Neural cell (in vitro differentiated cells): Measurements from ENCODE around the gene TIAL1.

Experiments
- EP300 ChIP-seq: fragments of 450-650 bp; conservative IDR thresholded peaks from 2 replicates; pipeline ENCODE4 v1.6.1; 2014; ENCODE audit warnings: antibody characterized with exemption, mild to moderate bottlenecking, moderate library complexity; ENCODE audit not compliant: poor library complexity, severe bottlenecking
- EZH2 ChIP-seq: fragments of 200-600, 300-800 bp; shearing (Covaris generic), sonication (generic); IDR thresholded peaks from 2 replicates; pipeline ENCODE4 v1.6.1; 2014; ENCODE audit warnings: antibody characterized with exemption, low read length, borderline replicate concordance, mild to moderate bottlenecking; ENCODE audit not compliant: insufficient read depth, poor library complexity, severe bottlenecking
- MXI1 ChIP-seq: fragments of 450-650 bp; conservative IDR thresholded peaks from 2 replicates; pipeline ENCODE4 v1.6.1; 2014; ENCODE audit warnings: antibody characterized with exemption, mild to moderate bottlenecking; ENCODE audit not compliant: poor library complexity, severe bottlenecking
- POLR2AphosphoS5 ChIP-seq: IDR thresholded peaks from 2 replicates; pipeline ENCODE4 v1.6.1; 2012
- RAD21 ChIP-seq: fragments of 450-650 bp; conservative IDR thresholded peaks from 2 replicates; pipeline ENCODE4 v1.6.1; 2014; ENCODE audit warnings: antibody characterized with exemption, mild to moderate bottlenecking, moderate library complexity
- TAF1 ChIP-seq: IDR thresholded peaks from 2 replicates; pipeline ENCODE4 v1.6.1; 2012; ENCODE audit warnings: low read depth
- TF ChIP-seq, protein P1 (sequence below): fragments of 450-650 bp; IDR thresholded peaks from 2 replicates; pipeline ENCODE4 v1.5.1; 2014; ENCODE audit warnings: antibody characterized with exemption, mild to moderate bottlenecking, moderate library complexity; ENCODE audit not compliant: poor library complexity, severe bottlenecking
- TF ChIP-seq, protein P2 (sequence below): IDR thresholded peaks from 2 replicates; pipeline ENCODE4 v1.6.1; 2012; ENCODE audit warnings: borderline replicate concordance

DNA sequence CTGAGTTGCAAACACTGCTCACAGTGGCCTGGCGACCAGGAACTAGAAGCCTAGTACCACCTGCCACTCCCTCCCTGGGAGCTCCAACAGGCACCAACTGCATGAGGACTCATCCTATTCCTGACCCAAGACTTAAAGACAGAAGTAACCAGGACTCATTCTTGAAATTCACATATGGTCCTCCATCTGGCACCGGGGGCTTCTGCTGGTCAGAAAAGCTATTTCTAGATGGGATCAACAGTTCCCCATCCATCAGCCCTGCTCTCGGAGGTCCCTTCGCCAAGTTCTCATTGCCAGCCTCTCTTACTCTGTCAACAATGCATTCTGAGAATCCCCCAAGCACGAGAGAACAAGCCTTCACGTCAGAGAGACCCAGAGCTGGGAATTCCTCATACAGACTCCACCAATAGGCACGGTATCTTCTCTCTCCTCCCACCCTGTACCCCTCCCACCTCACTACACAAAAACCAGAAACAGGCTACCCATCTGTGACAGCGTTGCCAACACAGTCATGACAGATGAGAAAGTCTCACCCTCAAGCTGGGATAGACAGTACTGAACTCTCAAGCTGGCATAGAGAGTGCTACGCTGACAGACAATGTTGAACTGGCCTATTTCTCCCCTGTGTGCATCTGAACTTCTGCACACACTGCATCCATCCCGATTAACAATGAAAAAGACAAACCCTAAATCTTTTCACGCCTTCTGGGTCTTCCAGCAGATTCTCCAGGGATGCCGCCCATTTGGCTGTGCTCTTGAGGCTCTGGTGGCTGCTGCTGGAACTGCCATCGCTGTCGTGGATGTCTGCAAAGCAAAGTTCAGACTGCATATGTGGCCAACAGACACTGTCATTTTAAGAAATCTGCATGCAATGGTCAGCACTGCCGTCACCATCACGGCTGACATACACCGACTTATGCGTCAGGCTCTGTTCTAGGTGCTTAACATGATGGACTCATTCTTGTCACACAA is 69.9 kb downstream of the TIAL1 start:
- TF ChIP-seq, protein P1, sequence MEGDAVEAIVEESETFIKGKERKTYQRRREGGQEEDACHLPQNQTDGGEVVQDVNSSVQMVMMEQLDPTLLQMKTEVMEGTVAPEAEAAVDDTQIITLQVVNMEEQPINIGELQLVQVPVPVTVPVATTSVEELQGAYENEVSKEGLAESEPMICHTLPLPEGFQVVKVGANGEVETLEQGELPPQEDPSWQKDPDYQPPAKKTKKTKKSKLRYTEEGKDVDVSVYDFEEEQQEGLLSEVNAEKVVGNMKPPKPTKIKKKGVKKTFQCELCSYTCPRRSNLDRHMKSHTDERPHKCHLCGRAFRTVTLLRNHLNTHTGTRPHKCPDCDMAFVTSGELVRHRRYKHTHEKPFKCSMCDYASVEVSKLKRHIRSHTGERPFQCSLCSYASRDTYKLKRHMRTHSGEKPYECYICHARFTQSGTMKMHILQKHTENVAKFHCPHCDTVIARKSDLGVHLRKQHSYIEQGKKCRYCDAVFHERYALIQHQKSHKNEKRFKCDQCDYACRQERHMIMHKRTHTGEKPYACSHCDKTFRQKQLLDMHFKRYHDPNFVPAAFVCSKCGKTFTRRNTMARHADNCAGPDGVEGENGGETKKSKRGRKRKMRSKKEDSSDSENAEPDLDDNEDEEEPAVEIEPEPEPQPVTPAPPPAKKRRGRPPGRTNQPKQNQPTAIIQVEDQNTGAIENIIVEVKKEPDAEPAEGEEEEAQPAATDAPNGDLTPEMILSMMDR, result no peak
- TF ChIP-seq EZH2 (no peak), RAD21 (no peak), EP300 (no peak), MXI1 (no peak), POLR2AphosphoS5 (no peak), TAF1 (no peak)
- TF ChIP-seq, protein P2, sequence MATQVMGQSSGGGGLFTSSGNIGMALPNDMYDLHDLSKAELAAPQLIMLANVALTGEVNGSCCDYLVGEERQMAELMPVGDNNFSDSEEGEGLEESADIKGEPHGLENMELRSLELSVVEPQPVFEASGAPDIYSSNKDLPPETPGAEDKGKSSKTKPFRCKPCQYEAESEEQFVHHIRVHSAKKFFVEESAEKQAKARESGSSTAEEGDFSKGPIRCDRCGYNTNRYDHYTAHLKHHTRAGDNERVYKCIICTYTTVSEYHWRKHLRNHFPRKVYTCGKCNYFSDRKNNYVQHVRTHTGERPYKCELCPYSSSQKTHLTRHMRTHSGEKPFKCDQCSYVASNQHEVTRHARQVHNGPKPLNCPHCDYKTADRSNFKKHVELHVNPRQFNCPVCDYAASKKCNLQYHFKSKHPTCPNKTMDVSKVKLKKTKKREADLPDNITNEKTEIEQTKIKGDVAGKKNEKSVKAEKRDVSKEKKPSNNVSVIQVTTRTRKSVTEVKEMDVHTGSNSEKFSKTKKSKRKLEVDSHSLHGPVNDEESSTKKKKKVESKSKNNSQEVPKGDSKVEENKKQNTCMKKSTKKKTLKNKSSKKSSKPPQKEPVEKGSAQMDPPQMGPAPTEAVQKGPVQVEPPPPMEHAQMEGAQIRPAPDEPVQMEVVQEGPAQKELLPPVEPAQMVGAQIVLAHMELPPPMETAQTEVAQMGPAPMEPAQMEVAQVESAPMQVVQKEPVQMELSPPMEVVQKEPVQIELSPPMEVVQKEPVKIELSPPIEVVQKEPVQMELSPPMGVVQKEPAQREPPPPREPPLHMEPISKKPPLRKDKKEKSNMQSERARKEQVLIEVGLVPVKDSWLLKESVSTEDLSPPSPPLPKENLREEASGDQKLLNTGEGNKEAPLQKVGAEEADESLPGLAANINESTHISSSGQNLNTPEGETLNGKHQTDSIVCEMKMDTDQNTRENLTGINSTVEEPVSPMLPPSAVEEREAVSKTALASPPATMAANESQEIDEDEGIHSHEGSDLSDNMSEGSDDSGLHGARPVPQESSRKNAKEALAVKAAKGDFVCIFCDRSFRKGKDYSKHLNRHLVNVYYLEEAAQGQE, result no peak
